ENCODE measurements around the gene KCNT1.

Gene KCNT1

DNA sequence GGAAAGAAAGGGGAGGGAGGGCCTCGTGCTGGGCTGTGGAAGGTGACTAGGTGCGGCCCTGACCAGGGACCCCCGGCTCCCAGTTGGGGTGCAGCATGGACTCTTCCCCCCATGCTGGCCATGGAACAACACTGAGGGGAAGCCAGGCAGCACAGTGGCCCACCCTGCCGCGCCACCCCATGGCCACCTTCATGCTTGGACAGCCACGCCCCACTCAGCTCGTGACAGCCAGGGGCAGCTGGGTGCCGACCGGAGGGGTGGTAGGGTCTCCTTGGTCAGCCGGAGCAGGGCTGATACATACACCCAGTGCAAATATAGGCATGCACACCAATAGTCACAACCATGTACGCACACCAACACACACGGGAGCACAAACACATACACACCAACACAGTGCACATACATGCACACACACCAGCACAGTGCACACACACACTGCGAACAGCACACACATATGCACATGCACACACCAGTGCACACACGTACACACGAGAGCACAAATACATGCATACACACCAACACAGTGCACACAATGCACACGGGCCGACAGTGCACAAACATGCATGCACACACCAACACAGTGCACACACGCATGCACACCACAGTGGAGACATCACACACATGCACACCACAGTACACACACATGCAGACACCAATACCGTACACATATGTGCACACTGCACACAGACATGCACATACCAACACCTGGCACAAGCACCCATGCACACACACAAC lies 11.0 kb upstream of the KCNT1 start:
- H3K9me3 ChIP-seq (ENCODE audit: control insufficient read depth in 2 of 2, low read length in 2 of 2): no peaks in the 10 kb centered on the region
- no peak overlapping the region for H3K27ac ChIP-seq (ENCODE audit: low read length)
- no peak overlapping the region for H3K9ac ChIP-seq (ENCODE audit: low read length in 2 of 2)
- H3K4me1 ChIP-seq (ENCODE audit: control insufficient read depth, insufficient read depth, low read length): no peaks in the 10 kb centered on the region
- H3K36me3 ChIP-seq (ENCODE audit: control insufficient read depth in 2 of 2, insufficient read depth in 2 of 2, low read length in 2 of 2): no peaks in the 10 kb centered on the region
- peaks cover 0 to 25% of the 10 kb centered on the region in 2 donors for H3K27me3 ChIP-seq (ENCODE audit: control insufficient read depth in 1 of 2, insufficient read depth in 2 of 2, low read length in 2 of 2)
- H3K4me3 ChIP-seq (ENCODE audit: low read length in 2 of 2): no peak overlapping the region

DNA sequence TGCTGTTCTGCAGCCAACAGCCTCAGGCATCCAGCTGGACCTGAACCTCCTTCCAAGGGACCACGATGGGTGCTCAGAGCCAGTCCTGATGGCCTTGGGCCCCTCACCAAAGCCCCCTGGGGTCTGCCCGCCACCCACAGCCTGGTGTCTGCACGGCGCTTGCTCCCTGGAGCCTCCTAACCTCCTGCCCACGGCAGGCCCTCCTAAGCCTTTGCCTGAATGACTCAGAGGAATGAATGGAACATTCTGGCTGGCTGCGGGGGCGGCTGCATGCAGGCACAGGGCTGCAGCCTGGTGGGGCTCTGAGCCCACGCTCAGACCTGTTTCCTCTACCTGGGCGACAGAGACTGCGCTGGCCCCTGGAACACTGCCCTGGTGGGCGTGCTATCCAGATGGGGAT lies 9.6 kb upstream of the KCNT1 start:
- Histone ChIP-seq H3K36me3 (ENCODE audit: control insufficient read depth in 2 of 2, insufficient read depth in 2 of 2, low read length in 2 of 2) (no peaks in the 10 kb centered on the region), H3K27ac (ENCODE audit: low read length) (no peak overlapping the region), H3K9ac (ENCODE audit: low read length in 2 of 2) (no peak overlapping the region), H3K27me3 (ENCODE audit: control insufficient read depth in 1 of 2, insufficient read depth in 2 of 2, low read length in 2 of 2) (peaks cover 0 to 27% of the 10 kb centered on the region in 2 donors), H3K9me3 (ENCODE audit: control insufficient read depth in 2 of 2, low read length in 2 of 2) (no peaks in the 10 kb centered on the region), H3K4me1 (ENCODE audit: control insufficient read depth, insufficient read depth, low read length) (no peaks in the 10 kb centered on the region), H3K4me3 (ENCODE audit: low read length in 2 of 2) (no peak overlapping the region)

DNA sequence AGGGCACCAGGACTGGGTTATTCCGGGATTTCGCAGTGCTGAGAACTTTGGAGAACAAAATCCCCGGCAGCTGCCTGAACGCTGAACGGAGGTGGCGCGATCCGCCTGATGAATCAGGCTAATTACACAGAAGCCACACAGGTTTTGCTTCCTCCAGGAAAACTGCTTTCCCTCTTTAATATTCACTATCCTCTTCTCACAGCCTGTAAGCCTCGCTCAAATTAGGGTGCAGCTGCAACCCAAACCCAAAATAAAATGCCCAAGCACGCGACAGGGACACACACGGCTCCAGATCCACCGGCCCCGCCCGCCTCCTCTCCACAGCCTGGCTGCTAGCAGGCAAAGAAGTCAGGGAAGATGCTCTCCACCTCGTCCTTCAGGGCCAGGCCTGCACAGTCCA lies 8.7 kb upstream of the KCNT1 start:
- Histone ChIP-seq H3K27ac (ENCODE audit: low read length) (no peak overlapping the region), H3K4me1 (ENCODE audit: control insufficient read depth, insufficient read depth, low read length) (no peaks in the 10 kb centered on the region), H3K36me3 (ENCODE audit: control insufficient read depth in 2 of 2, insufficient read depth in 2 of 2, low read length in 2 of 2) (no peaks in the 10 kb centered on the region), H3K4me3 (ENCODE audit: low read length in 2 of 2) (no peak overlapping the region), H3K9ac (ENCODE audit: low read length in 2 of 2) (no peak overlapping the region), H3K27me3 (ENCODE audit: control insufficient read depth in 1 of 2, insufficient read depth in 2 of 2, low read length in 2 of 2) (peaks cover 0 to 21% of the 10 kb centered on the region in 2 donors), H3K9me3 (ENCODE audit: control insufficient read depth in 2 of 2, low read length in 2 of 2) (no peaks in the 10 kb centered on the region)

DNA sequence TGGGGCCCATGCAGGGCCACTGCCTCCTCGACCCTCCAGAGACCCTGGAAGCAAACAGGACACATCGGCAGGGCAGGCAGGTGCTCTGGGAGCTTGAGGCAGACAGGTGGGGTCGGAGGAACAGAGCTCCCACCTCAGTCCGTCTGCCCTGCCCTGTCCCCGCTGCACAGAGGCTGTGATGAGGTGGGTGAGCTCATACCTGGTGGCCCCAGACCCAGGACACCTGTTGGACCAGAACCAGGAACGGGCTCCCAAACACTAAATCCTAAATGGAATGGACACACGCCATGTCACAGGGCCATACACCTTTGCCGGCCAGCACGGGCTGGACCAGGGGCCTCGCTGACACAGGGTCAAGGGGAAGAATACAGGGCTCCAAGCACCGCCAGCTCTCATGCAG lies 8.2 kb upstream of the KCNT1 start:
- Histone ChIP-seq H3K9me3 (ENCODE audit: control insufficient read depth in 2 of 2, low read length in 2 of 2) (no peaks in the 10 kb centered on the region), H3K9ac (ENCODE audit: low read length in 2 of 2) (no peak overlapping the region), H3K4me3 (ENCODE audit: low read length in 2 of 2) (no peak overlapping the region), H3K36me3 (ENCODE audit: control insufficient read depth in 2 of 2, insufficient read depth in 2 of 2, low read length in 2 of 2) (no peaks in the 10 kb centered on the region), H3K4me1 (ENCODE audit: control insufficient read depth, insufficient read depth, low read length) (no peaks in the 10 kb centered on the region), H3K27me3 (ENCODE audit: control insufficient read depth in 1 of 2, insufficient read depth in 2 of 2, low read length in 2 of 2) (peaks cover 0 to 21% of the 10 kb centered on the region in 2 donors), H3K27ac (ENCODE audit: low read length) (no peak overlapping the region)

DNA sequence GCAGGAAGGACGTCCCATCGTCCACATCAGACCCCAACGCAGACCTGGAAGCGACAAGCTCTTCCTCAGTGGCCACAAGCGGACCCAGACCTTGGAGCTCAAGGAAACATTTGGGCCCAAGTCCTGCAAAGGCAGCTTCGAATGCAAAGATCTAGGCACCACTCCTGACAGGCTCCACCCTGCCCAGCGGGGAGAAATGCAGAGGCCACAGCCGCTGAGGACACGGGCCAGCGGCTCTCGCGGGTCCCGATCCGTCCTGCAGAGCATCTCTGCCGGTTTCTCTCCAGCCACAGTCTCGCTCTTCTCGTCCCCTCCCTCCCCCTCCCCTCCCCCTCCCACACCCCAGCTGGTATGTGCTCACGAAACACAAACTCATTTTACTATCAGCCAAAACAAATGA lies 7.6 kb upstream of the KCNT1 start:
- Histone ChIP-seq H3K27me3 (ENCODE audit: control insufficient read depth in 1 of 2, insufficient read depth in 2 of 2, low read length in 2 of 2) (peaks cover 0 to 20% of the 10 kb centered on the region in 2 donors), H3K9ac (ENCODE audit: low read length in 2 of 2) (no peak overlapping the region), H3K27ac (ENCODE audit: low read length) (no peak overlapping the region), H3K4me1 (ENCODE audit: control insufficient read depth, insufficient read depth, low read length) (no peaks in the 10 kb centered on the region), H3K36me3 (ENCODE audit: control insufficient read depth in 2 of 2, insufficient read depth in 2 of 2, low read length in 2 of 2) (no peaks in the 10 kb centered on the region), H3K4me3 (ENCODE audit: low read length in 2 of 2) (no peak overlapping the region), H3K9me3 (ENCODE audit: control insufficient read depth in 2 of 2, low read length in 2 of 2) (no peaks in the 10 kb centered on the region)

DNA sequence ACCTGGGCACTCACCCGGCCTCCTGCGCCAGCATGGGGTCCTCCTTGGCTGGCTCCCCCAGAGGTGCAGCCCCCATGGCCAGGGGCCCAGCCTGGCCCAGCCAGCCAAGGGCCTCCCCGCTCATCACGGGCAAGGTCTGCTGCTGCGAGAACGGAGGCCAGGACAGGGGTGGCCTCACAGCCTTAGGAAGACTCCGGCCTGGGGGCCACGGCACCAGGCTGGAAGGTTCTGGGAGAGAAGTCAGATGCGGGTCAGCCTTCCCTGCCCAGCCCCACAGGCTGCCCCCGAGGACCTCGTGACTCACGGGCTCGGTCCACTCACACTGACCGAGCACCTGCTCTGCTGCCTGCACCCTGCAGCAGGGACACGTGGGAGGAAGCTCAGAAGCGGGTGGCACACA lies 6.9 kb upstream of the KCNT1 start:
- no peaks in the 10 kb centered on the region for H3K36me3 ChIP-seq (ENCODE audit: control insufficient read depth in 2 of 2, insufficient read depth in 2 of 2, low read length in 2 of 2)
- no peaks in the 10 kb centered on the region for H3K4me1 ChIP-seq (ENCODE audit: control insufficient read depth, insufficient read depth, low read length)
- H3K9ac ChIP-seq (ENCODE audit: low read length in 2 of 2): no peak overlapping the region
- no peak overlapping the region for H3K27ac ChIP-seq (ENCODE audit: low read length)
- peaks cover 0 to 18% of the 10 kb centered on the region in 2 donors for H3K27me3 ChIP-seq (ENCODE audit: control insufficient read depth in 1 of 2, insufficient read depth in 2 of 2, low read length in 2 of 2)
- no peaks in the 10 kb centered on the region for H3K9me3 ChIP-seq (ENCODE audit: control insufficient read depth in 2 of 2, low read length in 2 of 2)
- H3K4me3 ChIP-seq (ENCODE audit: low read length in 2 of 2): no peak overlapping the region

DNA sequence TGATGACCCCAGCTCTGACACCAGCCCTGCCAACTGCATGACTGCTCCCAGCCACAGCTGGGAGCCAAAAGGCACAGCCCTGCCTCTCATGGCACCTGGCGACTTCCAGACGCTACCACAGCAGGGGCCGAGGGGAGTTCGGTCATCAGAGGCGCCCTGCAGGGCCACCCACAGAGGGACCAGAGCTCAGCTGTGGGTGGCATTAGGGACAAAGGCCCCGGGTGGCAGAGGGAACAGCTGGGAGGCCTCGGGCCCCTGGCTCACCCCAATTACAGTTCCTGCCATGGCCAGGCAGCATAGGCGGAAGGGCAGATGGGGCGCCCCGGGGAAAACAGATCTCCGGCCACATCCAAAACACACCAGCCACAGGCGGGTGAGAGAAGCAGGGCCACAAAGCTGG lies 6.3 kb upstream of the KCNT1 start:
- no peak overlapping the region for H3K27ac ChIP-seq (ENCODE audit: low read length)
- peaks cover 0 to 18% of the 10 kb centered on the region in 2 donors for H3K27me3 ChIP-seq (ENCODE audit: control insufficient read depth in 1 of 2, insufficient read depth in 2 of 2, low read length in 2 of 2)
- H3K9me3 ChIP-seq (ENCODE audit: control insufficient read depth in 2 of 2, low read length in 2 of 2): no peaks in the 10 kb centered on the region
- no peaks in the 10 kb centered on the region for H3K4me1 ChIP-seq (ENCODE audit: control insufficient read depth, insufficient read depth, low read length)
- no peak overlapping the region for H3K4me3 ChIP-seq (ENCODE audit: low read length in 2 of 2)
- no peaks in the 10 kb centered on the region for H3K36me3 ChIP-seq (ENCODE audit: control insufficient read depth in 2 of 2, insufficient read depth in 2 of 2, low read length in 2 of 2)
- H3K9ac ChIP-seq (ENCODE audit: low read length in 2 of 2): no peak overlapping the region

DNA sequence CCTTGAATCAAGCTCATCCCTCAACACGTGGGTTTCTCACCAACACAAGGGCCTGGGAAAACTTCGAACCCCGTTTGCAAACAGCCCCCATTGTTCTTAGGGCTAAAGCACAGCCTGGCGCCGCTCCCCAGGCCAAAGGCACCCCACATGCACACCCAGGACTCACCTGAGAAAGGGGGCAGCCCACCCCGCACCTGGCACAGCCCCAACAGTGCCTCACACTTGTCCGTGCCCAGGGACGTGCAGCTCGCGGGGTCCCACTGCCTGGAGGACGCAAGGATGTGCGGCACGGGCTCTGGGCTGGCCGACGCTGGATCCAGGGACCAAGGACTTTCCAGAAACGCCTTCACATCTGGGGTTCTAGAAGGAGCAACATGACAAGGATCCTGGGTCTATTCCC lies 5.5 kb upstream of the KCNT1 start:
- no peaks in the 10 kb centered on the region for H3K36me3 ChIP-seq (ENCODE audit: control insufficient read depth in 2 of 2, insufficient read depth in 2 of 2, low read length in 2 of 2)
- H3K4me3 ChIP-seq (ENCODE audit: low read length in 2 of 2): no peak overlapping the region
- H3K9me3 ChIP-seq (ENCODE audit: control insufficient read depth in 2 of 2, low read length in 2 of 2): no peaks in the 10 kb centered on the region
- H3K9ac ChIP-seq (ENCODE audit: low read length in 2 of 2): no peak overlapping the region
- H3K4me1 ChIP-seq (ENCODE audit: control insufficient read depth, insufficient read depth, low read length): no peaks in the 10 kb centered on the region
- H3K27ac ChIP-seq (ENCODE audit: low read length): no peak overlapping the region
- peaks cover 0 to 13% of the 10 kb centered on the region in 2 donors for H3K27me3 ChIP-seq (ENCODE audit: control insufficient read depth in 1 of 2, insufficient read depth in 2 of 2, low read length in 2 of 2)

DNA sequence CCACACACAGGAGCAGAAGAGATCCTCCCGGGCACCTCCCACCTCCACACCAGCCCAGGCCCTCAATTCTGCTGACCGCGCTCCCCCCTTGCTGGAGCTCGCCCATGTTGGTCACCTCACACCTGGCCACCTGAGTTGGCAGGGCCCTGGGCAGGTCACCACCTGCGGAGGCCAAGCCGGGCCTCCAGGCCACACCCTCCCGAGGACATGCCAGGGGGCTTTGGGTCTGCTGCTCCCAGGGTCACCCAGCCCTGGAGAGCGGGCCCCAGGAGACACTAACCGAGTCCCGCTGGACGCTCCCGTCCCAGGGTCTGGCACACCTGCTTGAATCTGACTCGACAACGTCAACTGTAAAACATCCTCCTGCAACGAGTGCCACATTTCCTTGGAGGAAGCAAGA lies 4.8 kb upstream of the KCNT1 start:
- H3K27ac ChIP-seq (ENCODE audit: low read length): no peak overlapping the region
- H3K36me3 ChIP-seq (ENCODE audit: control insufficient read depth in 2 of 2, insufficient read depth in 2 of 2, low read length in 2 of 2): no peaks in the 10 kb centered on the region
- H3K27me3 ChIP-seq (ENCODE audit: control insufficient read depth in 1 of 2, insufficient read depth in 2 of 2, low read length in 2 of 2): peaks cover 6 to 9% of the 10 kb centered on the region in 2 donors
- no peak overlapping the region for H3K9ac ChIP-seq (ENCODE audit: low read length in 2 of 2)
- peaks cover 5% of the 10 kb centered on the region for H3K4me1 ChIP-seq (ENCODE audit: control insufficient read depth, insufficient read depth, low read length)
- no peak overlapping the region for H3K4me3 ChIP-seq (ENCODE audit: low read length in 2 of 2)
- H3K9me3 ChIP-seq (ENCODE audit: control insufficient read depth in 2 of 2, low read length in 2 of 2): no peaks in the 10 kb centered on the region

DNA sequence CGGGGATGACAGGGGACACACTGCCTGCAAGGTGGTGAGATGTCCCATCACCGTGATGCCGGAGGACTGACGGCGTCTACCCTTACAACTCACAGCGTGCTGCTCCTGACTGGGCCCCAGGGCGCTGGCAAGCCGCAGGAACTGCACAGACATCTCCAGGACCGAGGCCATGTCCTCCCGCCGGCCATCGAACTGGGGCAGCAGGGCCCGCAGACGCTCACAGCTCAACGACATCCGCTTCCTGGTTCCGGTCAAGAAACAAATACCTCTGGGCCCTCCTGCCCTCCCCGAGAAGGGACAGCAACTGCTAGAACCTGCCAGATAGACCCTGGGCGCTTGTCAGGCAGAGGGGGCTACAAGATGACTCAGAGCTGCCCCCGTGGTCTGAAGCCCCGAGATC lies 3.7 kb upstream of the KCNT1 start:
- H3K4me3 ChIP-seq (ENCODE audit: low read length in 2 of 2): no peak overlapping the region
- H3K27me3 ChIP-seq (ENCODE audit: control insufficient read depth in 1 of 2, insufficient read depth in 2 of 2, low read length in 2 of 2): peaks cover 16 to 17% of the 10 kb centered on the region in 2 donors
- peaks cover 7% of the 10 kb centered on the region for H3K4me1 ChIP-seq (ENCODE audit: control insufficient read depth, insufficient read depth, low read length)
- H3K36me3 ChIP-seq (ENCODE audit: control insufficient read depth in 2 of 2, insufficient read depth in 2 of 2, low read length in 2 of 2): no peaks in the 10 kb centered on the region
- H3K9ac ChIP-seq (ENCODE audit: low read length in 2 of 2): no peak overlapping the region
- no peaks in the 10 kb centered on the region for H3K9me3 ChIP-seq (ENCODE audit: control insufficient read depth in 2 of 2, low read length in 2 of 2)
- H3K27ac ChIP-seq (ENCODE audit: low read length): no peak overlapping the region

DNA sequence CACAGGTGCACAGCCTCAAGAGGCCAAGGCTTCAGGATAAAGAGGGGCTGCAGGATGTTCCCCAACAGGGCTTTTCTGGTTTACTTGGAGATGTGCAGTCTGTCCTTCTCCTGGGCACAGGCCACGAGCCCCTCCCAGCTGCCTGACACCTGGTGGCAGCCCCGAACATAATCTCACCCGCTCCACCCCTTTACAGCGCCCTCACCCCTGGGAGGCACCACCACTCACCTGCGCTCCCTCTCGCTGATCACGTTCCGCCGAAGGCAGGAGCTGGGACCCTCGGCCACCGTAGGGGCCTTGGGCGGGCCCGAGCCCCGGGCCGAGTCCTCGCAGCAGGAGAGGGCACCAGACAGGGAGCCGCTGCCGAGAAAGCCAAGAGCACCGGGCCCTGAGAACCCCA lies 3.2 kb upstream of the KCNT1 start:
- H3K36me3 ChIP-seq (ENCODE audit: control insufficient read depth in 2 of 2, insufficient read depth in 2 of 2, low read length in 2 of 2): no peaks in the 10 kb centered on the region
- peaks cover 22% of the 10 kb centered on the region in 2 donors for H3K27me3 ChIP-seq (ENCODE audit: control insufficient read depth in 1 of 2, insufficient read depth in 2 of 2, low read length in 2 of 2)
- no peaks in the 10 kb centered on the region for H3K9me3 ChIP-seq (ENCODE audit: control insufficient read depth in 2 of 2, low read length in 2 of 2)
- H3K4me1 ChIP-seq (ENCODE audit: control insufficient read depth, insufficient read depth, low read length): peaks cover 7% of the 10 kb centered on the region
- no peak overlapping the region for H3K9ac ChIP-seq (ENCODE audit: low read length in 2 of 2)
- no peak overlapping the region for H3K4me3 ChIP-seq (ENCODE audit: low read length in 2 of 2)
- no peak overlapping the region for H3K27ac ChIP-seq (ENCODE audit: low read length)

Data from stomach smooth muscle (tissue), 2 donors.